ENCODE results near the gene HEATR3.
"Not testable (repeated sequence)": the region's sequence is repeated elsewhere in the genome, so short reads cannot be mapped to it uniquely, and the experiment has no call there.

Gene HEATR3

GRCh38 chr16:50099957-50100648 is 34.3 kb downstream of the HEATR3 start:
- DNase-seq (ENCODE audit: low spot score), result no peak

DNA sequence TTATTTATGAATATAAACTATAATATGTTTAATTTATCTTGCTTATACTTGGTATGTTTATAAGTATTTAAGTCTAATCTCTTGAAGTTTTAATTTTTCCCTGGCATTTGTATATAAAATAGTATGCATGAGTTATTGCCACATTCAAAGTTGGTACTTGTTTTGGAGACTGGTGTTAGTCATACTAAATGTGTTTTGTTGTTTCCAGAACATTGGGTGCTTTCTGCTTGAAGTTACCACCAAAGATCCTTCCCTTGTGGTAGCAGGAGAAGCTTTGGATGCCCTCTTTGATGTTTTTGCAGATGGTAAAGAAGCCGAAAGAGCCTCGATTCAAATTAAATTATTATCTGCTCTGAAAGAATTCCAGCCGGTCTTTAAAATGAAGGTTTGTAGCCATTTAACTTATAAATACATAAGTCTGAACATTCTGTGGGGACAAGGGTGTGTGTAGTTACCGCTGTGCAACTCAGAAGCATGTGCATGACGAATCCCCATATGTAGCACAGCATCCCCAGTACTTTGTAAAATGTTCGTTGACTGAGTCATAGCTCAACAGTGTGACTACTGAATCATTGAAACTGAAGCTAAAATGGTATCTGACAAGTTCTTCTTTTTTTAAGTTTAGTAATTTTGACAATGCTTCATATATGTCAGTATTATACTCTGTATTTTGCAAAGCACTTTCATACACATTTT is 36.4 kb downstream of the HEATR3 start:
- no peak for DNase-seq (ENCODE audit: low spot score)

GRCh38 chr16:50103764-50104163 is 38.0 kb downstream of the HEATR3 start:
- no peak for DNase-seq (ENCODE audit: low spot score)

- no peak for DNase-seq (ENCODE audit: low spot score)
Measured at GRCh38 chr16:50114357-50115129, 48.8 kb downstream of the HEATR3 start.

DNA sequence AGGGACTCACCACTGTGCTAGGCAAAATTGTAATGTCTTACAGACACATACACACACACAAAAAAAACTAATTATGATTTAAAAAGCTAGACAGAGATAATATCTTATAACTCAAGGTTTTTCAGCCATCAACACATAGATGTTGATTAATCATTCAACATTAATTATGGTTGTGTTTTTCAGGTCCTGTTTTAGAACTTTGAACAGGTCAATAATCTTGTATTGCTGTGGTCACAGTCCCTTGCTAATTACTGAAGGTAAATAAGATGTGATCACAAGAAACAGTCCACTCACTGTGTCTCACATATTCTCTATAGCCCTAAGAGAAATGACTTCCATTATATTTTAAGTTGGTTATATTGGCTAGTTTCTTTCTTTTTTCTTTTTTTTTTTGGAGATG is 54.9 kb downstream of the HEATR3 start:
- no peak for DNase-seq (ENCODE audit: low spot score)

DNA sequence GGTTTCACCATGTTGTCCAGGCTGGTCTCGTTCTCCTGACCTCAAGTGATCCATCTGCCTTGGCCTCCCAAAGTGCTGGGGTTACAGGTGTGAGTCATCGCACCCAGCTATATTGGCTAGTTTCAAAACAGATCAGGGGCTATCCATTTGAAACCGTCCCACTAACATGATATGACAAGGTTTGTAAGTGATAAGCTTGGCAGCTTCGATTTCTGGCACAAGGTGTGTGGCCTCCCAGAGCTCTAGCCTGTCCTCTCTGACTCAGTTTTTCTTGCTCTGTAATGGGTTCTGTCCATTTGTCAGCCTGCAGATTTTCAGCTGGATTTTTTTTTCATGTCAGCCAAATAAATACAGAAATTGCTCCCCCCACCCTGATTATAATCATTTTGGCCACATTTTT is 55.5 kb downstream of the HEATR3 start:
- DNase-seq (ENCODE audit: low spot score), result no peak

GRCh38 chr16:50121721-50122445 is 56.1 kb downstream of the HEATR3 start:
- no peak for DNase-seq (ENCODE audit: low spot score)

DNA sequence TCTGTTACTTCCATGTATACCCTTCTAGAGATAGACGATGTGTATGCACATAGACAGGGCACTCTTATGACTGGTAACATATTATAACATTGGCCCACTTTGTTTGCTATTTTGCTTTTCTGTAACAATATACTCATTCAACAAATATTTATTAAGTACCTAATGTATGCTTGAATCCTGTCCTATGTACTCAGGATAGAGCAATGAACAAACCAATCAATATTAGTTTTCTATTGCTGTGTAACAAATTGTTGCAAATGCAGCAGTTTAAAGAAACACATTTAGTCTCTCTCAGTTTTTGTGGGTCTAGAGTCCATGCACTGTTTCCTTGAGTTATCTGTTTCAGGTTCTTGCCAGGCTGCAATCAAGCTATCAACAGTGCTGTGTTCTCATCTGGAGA is 57.6 kb downstream of the HEATR3 start:
- no peak for DNase-seq (ENCODE audit: low spot score)

GRCh38 chr16:50124769-50125168 is 59.0 kb downstream of the HEATR3 start:
- DNase-seq (ENCODE audit: low spot score), result no peak

GRCh38 chr16:50126183-50126582 is 60.4 kb downstream of the HEATR3 start:
- DNase-seq (ENCODE audit: low spot score), result no peak

- DNase-seq (ENCODE audit: low spot score), result not testable (repeated sequence)
Measured at GRCh38 chr16:50132571-50132970, 66.8 kb downstream of the HEATR3 start.

DNA sequence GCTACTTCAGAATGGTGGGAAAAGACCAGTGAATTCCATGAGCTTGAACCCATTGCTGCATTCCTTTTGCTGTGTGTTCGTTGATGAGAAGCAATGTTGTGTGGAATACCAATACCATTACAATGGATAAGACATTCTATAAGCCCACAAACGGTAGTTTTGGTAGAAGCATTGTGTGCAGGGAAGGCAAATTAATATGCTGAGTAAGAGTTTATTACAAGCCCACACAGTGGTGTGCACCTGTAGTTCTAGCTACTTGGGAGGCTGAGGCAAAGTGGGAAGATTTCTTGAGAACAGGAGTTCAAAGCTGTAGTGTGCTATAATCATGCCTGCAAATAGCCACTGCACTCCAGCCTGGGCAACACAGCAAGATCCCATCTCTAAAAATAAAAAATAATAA is 67.4 kb downstream of the HEATR3 start:
- no peak for DNase-seq (ENCODE audit: low spot score)

- no peak for DNase-seq (ENCODE audit: low spot score)
Measured at GRCh38 chr16:50136399-50136798, 70.6 kb downstream of the HEATR3 start.

DNA sequence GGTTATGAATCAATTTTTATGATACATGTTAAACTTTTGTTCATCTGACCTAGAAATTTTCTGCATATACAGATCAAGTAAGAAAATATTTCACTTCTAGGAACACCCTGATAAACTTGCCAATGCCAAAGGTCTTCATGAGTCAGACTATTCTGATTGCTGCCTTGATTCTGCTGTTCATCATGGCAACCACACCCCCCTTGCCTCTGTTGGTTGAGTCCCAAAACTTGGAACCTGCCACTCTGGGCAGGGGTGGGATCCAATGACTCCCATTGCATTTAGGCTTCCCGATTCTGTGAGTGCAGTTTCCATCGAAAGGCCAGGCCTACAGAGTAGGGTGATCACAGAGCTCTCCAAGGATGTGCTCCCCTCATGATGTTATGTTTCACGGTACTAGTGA is 71.5 kb downstream of the HEATR3 start:
- DNase-seq (ENCODE audit: low spot score), result no peak

DNA sequence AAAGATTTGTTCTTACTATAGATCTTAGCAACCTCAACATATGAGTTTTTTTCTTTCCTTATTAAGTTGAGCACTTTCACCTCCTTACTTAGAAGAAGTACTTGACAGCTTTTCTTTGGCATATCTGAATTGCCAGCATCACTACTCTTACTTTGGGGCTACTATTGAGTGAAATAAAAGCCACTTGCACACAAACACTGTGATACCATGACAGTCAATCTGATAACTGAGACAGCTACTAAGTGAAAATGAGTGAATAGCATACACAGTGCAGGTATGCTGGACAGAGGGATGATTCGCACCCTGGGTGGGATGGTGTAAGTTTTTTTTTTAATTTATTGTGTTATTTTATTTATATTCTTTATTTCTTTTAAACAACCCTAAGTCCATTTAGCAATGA is 73.8 kb downstream of the HEATR3 start:
- DNase-seq (ENCODE audit: low spot score), result no peak

GRCh38 chr16:50144211-50144610 is 78.4 kb downstream of the HEATR3 start:
- no peak for DNase-seq (ENCODE audit: low spot score)

DNA sequence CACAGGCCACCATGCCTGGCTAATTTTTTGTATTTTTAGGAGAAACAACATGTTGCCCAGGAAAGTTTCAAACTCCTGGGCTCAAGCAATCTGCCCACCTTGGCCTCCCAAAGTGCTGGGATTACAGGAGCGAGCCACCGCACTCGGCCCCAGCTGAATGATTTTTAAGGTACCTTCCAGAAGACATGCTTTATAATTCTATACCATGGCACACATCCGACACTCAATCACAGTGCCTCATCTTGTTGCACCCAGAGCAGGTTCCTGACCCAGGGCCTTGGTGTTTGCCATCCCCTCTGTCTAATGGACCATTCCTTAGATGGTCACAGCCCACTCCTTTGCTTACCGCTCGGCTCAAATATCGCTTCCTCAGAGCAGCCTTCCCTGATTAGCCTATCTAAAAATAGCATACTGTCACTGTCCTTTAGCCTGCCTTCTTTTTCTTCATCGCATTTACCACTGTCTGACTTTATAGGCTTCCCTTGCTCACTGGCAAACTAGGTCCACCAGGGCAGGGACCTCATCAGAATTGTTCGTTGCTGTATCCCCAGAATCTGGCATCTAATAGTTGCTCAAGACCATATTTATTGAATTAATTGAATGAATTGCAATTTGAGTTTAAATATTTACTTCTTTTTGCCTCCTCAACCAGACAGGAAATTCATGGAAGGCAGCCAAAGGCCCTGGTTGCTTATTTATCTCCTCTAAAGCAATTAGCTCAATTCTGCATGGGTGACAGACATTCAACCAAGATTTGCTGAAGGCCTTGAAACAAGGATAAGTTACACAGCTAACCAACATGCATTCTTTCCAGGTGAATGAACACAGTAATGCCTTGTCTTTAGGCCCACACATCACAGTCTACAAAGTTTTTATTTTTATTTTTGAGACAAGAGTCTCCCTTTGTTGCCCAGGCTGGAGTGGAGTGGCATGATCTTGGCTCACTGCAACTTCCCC is 81.0 kb downstream of the HEATR3 start:
- DNase-seq (ENCODE audit: low spot score), result no peak

GRCh38 chr16:50151322-50151721 is 85.6 kb downstream of the HEATR3 start:
- no peak for DNase-seq (ENCODE audit: low spot score)

DNA sequence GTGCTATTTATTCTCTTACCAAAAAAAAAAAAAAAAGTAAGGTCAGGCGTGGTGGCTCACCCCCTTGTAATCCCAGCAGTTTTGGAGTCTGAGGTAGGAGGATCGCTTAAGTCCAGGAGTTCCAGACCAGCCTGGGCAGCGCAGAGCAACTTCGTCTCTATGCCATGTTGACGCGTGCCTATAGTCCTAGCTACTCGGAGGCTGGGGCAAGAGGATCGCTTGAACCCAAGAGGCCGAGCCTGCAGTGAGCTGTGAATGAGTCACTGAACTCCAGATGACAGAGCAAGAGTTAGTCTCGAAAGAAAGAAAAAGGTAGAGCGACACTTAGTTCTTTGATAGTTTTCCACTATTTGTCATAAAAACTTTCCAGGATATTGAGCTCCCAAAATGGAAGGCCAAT is 86.0 kb downstream of the HEATR3 start:
- DNase-seq (ENCODE audit: low spot score), result no peak

- DNase-seq (ENCODE audit: low spot score), result no peak
Measured at GRCh38 chr16:50152351-50152806, 86.6 kb downstream of the HEATR3 start.
